SK-N-SH treated with all-trans-retinoic acid at 6 μM for 48 hours (cell line): ENCODE results near the gene CEP128.

Source experiments
- ARNTL ChIP-seq: fragments of 450-650 bp; formaldehyde crosslinking; IDR thresholded peaks from 2 replicates; pipeline ENCODE4 v1.5.0; 2020; ENCODE audit warnings: low read depth, mild to moderate bottlenecking, moderate library complexity, borderline replicate concordance
- ESRRG ChIP-seq: fragments of 250-450 bp; sonication (Bioruptor Pico); IDR thresholded peaks from 2 replicates; pipeline ENCODE4 v1.6.1; 2021; ENCODE audit warnings: mild to moderate bottlenecking
- OSR1 ChIP-seq: fragments of 250-450 bp; sonication (Bioruptor Pico); IDR thresholded peaks from 2 replicates; pipeline ENCODE4 v1.8.0; 2022; ENCODE audit warnings: moderate library complexity, mild to moderate bottlenecking, inconsistent platforms
- PPARA ChIP-seq: fragments of 250-450 bp; sonication (Bioruptor Pico); IDR thresholded peaks from 2 replicates; pipeline ENCODE4 v1.5.0; 2020; ENCODE audit warnings: mild to moderate bottlenecking, borderline replicate concordance
- RARB ChIP-seq: fragments of 250-450 bp; sonication (Bioruptor Pico); IDR thresholded peaks from 2 replicates; pipeline ENCODE4 v1.8.0; 2021; ENCODE audit warnings: mild to moderate bottlenecking, moderate library complexity
- ZC3H10 ChIP-seq: fragments of 250-450 bp; sonication (Bioruptor Pico); IDR thresholded peaks from 2 replicates; pipeline ENCODE4 v1.5.1; 2021; ENCODE audit warnings: mild to moderate bottlenecking, moderate library complexity
- ZFP3 ChIP-seq: fragments of 250-450 bp; sonication (Bioruptor Pico); IDR thresholded peaks from 2 replicates; pipeline ENCODE4 v1.5.0; 2020; ENCODE audit warnings: mild to moderate bottlenecking, moderate library complexity
- ZFP30 ChIP-seq: fragments of 450-650 bp; formaldehyde crosslinking; IDR thresholded peaks from 2 replicates; pipeline ENCODE4 v1.5.0; 2022; ENCODE audit warnings: mild to moderate bottlenecking, moderate library complexity
- TF ChIP-seq, protein P1 (sequence below): fragments of 250-450 bp; sonication (Bioruptor Pico); IDR thresholded peaks from 2 replicates; pipeline ENCODE4 v1.8.0; 2020; ENCODE audit warnings: mild to moderate bottlenecking, moderate library complexity, borderline replicate concordance
- TF ChIP-seq, protein P2 (sequence below): fragments of 250-450 bp; sonication (Bioruptor Pico); IDR thresholded peaks from 2 replicates; pipeline ENCODE4 v1.5.1; 2020; ENCODE audit warnings: low read depth, mild to moderate bottlenecking, moderate library complexity
- TF ChIP-seq, protein P3 (sequence below): fragments of 250-450 bp; sonication (Bioruptor Pico); IDR thresholded peaks from 2 replicates; pipeline ENCODE4 v1.8.0; 2021; ENCODE audit warnings: low read depth, mild to moderate bottlenecking, moderate library complexity, borderline replicate concordance
- TF ChIP-seq, protein P4 (sequence below): fragments of 250-450 bp; sonication (Bioruptor Pico); IDR thresholded peaks from 2 replicates; pipeline ENCODE4 v1.5.1; 2021; ENCODE audit warnings: mild to moderate bottlenecking, moderate library complexity

DNA sequence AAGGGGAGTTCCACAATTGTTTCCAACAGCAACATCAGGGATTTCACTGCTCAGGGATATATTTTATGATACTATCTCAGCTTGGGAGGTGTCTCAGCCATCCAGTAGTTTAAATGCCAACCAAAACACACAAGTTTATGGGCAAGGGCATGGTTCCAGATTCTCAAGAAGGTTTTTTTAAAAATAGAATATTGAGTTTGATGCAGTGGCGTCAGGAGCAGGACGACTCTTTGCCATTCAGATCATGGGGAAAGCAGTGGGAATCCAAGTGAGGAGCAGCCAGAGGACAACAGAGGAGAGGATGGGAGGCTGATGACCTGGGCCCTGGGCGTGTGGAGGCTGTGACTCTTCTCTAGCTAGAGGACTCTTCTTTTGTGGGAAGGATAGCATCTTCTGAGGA is 39.6 kb upstream of the CEP128 start:
- TF ChIP-seq PPARA (CRISPR knock-in tag), result no peak
- no peak for TF ChIP-seq RARB (CRISPR knock-in tag)
- TF ChIP-seq, protein P1, sequence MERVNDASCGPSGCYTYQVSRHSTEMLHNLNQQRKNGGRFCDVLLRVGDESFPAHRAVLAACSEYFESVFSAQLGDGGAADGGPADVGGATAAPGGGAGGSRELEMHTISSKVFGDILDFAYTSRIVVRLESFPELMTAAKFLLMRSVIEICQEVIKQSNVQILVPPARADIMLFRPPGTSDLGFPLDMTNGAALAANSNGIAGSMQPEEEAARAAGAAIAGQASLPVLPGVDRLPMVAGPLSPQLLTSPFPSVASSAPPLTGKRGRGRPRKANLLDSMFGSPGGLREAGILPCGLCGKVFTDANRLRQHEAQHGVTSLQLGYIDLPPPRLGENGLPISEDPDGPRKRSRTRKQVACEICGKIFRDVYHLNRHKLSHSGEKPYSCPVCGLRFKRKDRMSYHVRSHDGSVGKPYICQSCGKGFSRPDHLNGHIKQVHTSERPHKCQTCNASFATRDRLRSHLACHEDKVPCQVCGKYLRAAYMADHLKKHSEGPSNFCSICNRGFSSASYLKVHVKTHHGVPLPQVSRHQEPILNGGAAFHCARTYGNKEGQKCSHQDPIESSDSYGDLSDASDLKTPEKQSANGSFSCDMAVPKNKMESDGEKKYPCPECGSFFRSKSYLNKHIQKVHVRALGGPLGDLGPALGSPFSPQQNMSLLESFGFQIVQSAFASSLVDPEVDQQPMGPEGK (CRISPR knock-in tag), result no peak
- no peak for TF ChIP-seq ARNTL (CRISPR knock-in tag)
- no peak for TF ChIP-seq ESRRG
- TF ChIP-seq OSR1 (CRISPR knock-in tag), result no peak
- no peak for TF ChIP-seq ZC3H10 (CRISPR knock-in tag)
- TF ChIP-seq, protein P2, sequence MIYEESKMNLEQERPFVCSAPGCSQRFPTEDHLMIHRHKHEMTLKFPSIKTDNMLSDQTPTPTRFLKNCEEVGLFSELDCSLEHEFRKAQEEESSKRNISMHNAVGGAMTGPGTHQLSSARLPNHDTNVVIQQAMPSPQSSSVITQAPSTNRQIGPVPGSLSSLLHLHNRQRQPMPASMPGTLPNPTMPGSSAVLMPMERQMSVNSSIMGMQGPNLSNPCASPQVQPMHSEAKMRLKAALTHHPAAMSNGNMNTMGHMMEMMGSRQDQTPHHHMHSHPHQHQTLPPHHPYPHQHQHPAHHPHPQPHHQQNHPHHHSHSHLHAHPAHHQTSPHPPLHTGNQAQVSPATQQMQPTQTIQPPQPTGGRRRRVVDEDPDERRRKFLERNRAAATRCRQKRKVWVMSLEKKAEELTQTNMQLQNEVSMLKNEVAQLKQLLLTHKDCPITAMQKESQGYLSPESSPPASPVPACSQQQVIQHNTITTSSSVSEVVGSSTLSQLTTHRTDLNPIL (CRISPR knock-in tag), result no peak
- no peak for TF ChIP-seq ZFP30 (CRISPR knock-in tag)
- TF ChIP-seq, protein P3, sequence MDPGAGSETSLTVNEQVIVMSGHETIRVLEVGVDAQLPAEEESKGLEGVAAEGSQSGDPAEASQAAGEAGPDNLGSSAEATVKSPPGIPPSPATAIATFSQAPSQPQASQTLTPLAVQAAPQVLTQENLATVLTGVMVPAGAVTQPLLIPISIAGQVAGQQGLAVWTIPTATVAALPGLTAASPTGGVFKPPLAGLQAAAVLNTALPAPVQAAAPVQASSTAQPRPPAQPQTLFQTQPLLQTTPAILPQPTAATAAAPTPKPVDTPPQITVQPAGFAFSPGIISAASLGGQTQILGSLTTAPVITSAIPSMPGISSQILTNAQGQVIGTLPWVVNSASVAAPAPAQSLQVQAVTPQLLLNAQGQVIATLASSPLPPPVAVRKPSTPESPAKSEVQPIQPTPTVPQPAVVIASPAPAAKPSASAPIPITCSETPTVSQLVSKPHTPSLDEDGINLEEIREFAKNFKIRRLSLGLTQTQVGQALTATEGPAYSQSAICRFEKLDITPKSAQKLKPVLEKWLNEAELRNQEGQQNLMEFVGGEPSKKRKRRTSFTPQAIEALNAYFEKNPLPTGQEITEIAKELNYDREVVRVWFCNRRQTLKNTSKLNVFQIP (CRISPR knock-in tag), result no peak
- no peak for TF ChIP-seq ZFP3
- TF ChIP-seq, protein P4, sequence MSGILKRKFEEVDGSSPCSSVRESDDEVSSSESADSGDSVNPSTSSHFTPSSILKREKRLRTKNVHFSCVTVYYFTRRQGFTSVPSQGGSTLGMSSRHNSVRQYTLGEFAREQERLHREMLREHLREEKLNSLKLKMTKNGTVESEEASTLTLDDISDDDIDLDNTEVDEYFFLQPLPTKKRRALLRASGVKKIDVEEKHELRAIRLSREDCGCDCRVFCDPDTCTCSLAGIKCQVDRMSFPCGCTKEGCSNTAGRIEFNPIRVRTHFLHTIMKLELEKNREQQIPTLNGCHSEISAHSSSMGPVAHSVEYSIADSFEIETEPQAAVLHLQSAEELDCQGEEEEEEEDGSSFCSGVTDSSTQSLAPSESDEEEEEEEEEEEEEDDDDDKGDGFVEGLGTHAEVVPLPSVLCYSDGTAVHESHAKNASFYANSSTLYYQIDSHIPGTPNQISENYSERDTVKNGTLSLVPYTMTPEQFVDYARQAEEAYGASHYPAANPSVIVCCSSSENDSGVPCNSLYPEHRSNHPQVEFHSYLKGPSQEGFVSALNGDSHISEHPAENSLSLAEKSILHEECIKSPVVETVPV, result no peak
